DMS 273 (cell line): ENCODE results near the gene PTPN14.
"Not testable (repeated sequence)": the region's sequence is repeated elsewhere in the genome, so short reads cannot be mapped to it uniquely, and the experiment has no call there.

Experiments used
- DNase-seq: peaks from one replicate; lab custom pipeline; 2025; ENCODE audit not compliant: unreplicated experiment; lab: John Stamatoyannopoulos, UW

The PTPN14 gene

DNA sequence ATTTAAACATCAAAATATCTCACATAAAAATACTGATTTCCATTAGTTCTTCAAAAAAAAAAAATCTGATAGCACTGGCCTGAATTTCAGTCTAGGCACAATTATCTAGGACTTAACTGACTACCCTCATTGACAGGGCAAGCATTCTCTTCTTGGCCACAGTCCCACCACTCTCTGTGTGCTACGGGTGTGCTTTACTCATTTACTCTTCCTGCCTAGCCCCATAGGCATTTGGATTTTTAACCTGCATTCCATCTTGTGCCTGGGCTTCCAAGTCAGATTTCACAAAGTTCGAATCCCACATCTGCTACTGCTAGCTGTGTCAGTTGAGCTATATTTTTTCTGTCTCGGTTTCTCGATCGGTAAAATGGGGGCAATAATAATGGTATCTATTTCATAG is 38.0 kb downstream of the PTPN14 start:
- DNase-seq: no peak

- no peak for DNase-seq
Measured at GRCh38 chr1:214511639-214511998, 39.8 kb downstream of the PTPN14 start.

- DNase-seq: no peak
Measured at GRCh38 chr1:214510914-214511638, 40.3 kb downstream of the PTPN14 start.

- DNase-seq: no peak
Measured at GRCh38 chr1:214510477-214510876, 40.9 kb downstream of the PTPN14 start.

GRCh38 chr1:214509622-214510021 is 41.8 kb downstream of the PTPN14 start:
- DNase-seq: not testable (repeated sequence)

DNA sequence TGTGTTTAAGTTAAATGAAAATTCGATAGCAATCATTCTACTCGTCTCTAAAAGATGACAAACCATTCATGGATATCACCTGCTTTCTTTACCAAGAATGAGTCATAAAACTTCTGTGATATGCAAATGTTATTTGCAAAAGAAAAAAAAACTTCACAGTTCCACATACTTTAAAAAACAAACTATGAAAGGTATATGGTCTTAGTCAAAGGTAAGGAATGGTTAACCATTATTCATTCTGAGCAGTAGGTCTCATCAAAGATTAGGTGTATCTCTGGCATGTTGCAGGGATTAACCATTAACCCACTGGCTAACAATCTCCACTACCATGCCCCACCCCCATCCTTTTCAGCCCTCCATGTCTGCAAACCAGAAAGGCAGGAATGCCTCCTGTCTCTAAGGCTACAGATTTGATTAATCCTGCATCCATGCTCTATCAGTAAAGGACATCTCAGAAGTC is 44.4 kb downstream of the PTPN14 start:
- peak; percentile 22 for DNase-seq

DNA sequence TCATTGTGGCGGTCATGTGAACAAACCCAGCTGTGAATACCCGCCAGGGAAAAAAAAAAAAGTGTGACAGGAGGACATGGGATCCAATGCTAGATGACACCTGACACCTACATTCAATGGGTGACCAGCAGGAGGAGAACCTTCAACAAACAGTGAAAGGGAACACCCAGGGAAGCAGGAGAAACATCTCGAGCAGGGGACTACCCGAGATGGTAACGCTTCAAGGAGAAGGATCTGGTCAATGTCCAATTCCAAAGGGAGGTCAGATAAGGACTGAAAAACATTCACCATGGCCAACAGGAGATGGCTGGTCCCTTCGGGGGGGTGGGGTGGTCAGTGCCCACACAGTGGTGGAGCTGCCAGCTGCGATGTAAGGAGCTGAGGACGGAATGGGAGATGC is 46.3 kb downstream of the PTPN14 start:
- DNase-seq: peak; percentile 46

DNA sequence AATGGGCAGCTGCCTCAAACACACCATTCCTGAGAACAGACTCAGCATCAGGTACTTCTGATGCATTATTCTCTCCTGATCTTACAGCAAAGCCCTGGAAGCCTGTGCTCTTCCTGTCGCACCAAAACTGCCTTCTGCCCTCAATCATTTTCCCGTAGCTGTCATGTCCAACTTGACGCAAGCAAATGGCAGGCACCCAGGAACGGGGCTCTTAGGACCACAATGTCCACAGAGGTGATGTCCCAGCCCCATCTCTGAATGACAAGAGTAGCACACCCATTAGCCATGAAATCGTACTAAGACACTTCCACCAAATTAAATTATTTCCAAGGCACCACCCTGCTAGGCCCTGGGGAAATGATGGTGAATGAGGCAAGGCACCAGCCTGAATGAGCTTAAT is 47.1 kb downstream of the PTPN14 start:
- no peak for DNase-seq

- no peak for DNase-seq
Measured at GRCh38 chr1:214503553-214503952, 47.8 kb downstream of the PTPN14 start.

DNA sequence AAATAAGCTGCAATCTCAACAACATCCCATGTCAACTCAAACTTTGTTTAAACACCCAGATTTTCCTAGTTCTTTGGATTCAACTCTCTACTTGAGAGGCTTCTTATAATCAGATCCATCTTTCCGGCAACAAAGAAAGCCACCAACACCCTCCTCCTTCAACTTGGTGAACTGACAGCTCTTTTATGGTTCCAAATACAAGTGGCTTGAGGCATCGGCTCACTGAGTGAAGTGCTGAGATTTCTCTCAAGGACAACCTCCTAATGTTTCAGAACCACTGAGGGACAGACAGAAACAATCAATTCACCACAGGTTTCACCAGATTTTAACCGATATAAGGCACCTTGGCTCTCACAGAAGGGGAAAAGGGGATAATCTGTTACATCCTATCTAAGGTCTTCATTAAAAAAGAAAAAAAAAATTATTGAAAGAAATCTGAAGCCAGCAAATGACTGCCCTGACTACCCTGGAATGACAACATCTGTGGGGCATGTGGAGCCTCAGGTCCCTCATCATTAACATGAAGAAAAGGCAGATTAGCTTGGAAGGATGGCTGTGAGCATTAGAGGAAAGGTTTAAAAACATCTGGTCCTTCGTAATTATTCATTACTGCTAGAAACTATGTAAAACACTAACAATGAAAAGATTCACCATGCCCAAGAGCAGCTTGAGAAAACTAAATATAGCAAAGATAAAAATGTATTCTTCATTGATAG is 50.9 kb downstream of the PTPN14 start:
- peak; percentile 27 for DNase-seq

DNA sequence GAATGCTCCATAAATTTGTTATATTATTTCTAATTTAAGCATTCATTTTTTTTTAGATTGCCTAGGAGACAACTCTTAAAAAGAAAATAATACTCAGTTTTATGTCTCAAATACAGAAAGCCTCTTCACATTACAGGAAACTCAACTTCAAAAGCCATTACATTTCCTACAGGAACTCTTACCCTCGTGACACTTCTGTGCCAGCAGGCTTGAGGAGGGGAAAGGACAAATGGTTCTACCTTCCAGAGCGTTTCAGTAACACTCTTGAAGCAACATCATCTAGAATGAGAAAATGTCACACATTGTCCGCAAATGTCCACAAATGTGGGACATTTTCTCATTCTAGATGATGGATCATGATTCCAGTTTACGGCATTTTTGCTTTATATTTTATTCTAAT is 51.7 kb downstream of the PTPN14 start:
- no peak for DNase-seq

DNA sequence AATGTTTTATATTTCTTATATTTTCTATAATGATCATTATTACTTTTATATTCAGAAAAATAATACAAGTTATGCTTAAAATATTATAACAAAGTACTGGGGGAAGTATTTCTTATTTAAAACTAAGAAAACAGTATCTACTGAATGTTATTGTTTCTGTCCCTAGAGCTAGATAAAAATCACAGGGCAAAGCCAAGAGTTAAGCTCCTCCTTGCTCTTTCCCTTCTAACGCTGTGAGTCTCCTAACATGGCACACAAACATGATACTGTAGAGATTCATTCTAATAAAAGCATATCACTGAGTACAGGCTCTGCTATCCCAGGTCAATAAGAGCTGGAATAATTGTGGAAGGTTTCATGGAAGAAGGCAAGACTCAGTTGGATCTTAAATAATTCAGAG is 53.4 kb downstream of the PTPN14 start:
- DNase-seq: no peak

GRCh38 chr1:214496126-214496525 is 55.3 kb downstream of the PTPN14 start:
- peak; percentile 18 for DNase-seq

- no peak for DNase-seq
Measured at GRCh38 chr1:214494706-214495105, 56.7 kb downstream of the PTPN14 start.

DNA sequence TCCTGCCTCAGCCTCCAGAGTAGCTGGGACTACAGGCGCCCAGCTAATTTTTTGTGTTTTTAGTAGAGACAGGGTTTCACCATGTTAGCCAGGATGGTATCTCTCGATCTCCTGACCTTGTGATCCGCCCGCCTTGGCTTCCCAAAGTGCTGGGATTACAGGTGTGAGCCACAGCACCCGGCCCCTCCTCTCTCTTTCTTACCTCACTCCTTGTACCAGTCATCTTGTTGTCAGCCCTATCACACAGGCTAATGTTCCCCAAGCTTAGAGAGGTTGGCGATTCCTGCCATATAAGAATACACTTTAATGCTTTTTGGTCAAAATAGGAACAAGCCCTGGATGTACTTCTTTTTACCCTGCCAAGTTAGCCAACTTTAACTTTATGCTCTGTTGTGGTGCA is 57.2 kb downstream of the PTPN14 start:
- not testable (repeated sequence) for DNase-seq

DNA sequence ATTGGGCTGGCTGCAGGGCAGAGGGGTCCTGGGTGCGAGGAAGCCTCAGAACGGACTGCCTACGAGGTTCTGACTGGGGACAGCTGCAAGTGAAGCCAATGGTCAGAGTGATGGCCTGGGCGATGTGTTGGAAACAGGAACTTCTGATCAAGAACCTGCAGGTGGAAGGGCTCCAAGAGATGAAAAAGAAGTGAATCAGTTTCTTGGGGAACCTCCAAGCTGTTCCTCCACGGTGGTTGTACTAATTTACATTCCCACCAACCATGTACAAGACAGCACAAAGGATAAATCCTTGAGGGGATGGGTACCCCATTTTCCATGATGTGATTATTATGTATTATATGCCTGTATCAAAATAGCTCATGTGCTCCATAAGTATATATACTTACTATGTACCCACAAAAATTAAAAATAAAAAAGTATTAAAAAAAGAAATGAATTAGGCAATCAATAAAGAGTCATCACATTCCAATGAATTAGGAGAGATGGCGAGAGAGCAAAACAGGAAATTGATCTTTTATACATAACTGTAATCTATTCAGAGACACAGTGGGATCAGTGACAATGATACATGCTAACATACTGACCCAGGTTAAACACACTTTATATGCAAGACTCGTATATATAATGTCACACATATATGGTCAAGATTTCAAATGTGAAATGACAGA is 58.1 kb downstream of the PTPN14 start:
- DNase-seq: no peak

DNA sequence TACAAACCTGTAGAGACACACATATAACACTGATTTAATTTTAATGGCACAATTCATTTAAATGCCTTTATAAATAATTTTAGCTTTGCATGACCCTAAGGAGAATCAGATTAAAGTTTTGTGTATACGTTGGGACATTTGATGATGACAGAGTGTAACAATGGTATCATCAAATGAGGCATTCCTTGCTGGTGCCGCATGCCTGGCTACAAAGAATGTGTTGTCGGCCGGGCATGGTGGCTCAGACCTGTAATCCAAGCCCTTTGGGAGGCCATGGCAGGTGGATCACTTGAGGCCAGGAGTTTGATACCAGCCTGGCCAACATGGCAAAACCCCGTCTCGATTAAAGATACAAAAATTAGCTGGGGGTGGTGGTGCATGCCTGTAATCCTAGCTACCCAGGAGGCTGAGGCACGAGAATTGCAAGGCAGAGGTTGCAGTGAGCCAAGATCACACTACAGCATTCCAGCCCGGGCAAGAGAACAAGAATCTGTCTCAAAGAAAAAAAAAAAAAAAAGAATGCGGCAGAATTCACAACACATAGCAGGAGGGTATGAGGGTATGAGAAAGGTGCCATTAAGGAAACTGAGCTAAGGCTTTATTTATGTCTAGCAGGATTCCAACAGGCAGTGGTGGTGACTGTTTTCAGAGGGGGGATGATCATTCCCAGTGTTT is 58.9 kb downstream of the PTPN14 start:
- DNase-seq: no peak

DNA sequence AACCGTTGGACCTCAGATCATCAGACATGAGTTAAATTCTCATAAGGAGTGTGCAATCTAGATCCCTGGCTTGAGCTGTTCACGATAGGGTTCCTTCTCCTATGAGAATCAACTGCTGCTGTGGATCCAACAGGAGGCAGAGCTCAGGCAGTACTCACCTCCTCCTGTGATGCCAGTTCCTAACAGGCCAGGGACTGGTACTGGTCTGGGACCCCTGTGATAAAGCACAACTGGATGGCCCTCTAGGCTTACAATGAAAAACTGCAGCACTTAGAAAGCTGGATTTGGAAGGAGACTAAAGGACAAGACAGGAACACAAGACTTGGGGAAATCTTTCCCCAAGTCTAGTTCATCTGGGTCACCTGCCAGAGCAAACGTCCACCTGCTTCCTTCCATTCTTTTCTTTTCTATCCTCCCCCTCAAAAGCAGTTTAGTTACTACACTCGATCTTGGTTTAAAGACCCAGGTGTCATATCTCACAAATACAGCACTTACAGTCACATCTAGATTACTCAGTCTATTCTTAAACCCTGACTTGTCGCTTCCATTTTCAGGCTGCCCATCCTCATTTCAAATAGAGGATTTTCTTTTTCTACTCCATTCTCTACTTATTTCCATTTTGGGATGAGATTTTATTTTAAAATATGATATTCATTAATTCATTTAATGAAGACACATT is 59.8 kb downstream of the PTPN14 start:
- peak; percentile 21 for DNase-seq

DNA sequence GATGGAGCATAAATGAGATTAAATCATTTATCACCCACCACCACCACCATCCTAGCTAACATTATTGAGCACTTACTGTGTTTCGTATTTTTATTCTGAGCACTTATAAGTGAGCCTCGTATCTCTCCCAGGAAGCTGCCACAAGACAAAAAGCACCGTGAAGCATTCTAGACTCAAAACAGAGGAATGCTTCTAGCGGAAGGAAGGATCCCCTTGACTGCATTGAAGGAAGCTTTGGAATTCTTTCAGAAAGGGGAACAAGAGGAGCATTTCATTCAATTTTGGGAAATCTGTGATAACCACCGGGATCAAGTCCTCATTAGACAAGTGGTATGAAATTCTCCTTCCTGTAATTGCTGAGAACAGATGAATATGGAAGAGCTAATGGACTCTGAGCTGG is 66.3 kb downstream of the PTPN14 start:
- DNase-seq: no peak

DNA sequence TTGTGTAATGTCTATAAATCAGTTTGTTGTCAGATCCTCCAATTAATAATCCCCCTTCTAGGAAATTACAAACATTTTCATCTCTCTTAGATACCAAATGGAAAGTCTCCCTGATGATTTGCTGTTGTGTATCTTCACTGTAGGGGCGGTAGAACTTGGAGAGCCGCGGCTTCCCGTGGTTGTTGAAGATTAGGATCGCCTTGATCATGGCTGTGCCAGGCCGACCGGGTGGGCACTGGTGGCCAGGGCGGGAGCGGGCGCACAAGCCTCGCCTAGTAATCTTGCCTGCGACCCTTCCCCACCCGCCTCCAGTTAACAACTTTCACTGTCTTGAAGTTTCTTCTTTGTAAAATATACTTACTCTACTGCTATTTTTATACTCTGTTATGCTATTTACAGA is 68.2 kb downstream of the PTPN14 start:
- DNase-seq: not testable (repeated sequence)
